ENCODE data around the gene SPG21. TPM values are rescaled to one million over a fixed set of nuclear protein-coding genes. Genes with fewer than 3 reads are reported as not detected.
"Not testable (repeated sequence)": the region's sequence is repeated elsewhere in the genome, so short reads cannot be mapped to it uniquely, and the experiment has no call there.

SPG21 gene
- total RNA-seq, 1 experiment from 2014 or later: 89.1 TPM

- no peak for DNase-seq (ENCODE audit: low spot score)
- Histone ChIP-seq H3K9me3 (ENCODE audit: low read depth, low read length, poor library complexity, severe bottlenecking) (no peaks in the 10 kb centered on the region), H3K27ac (ENCODE audit: low read depth, low read length, poor library complexity, severe bottlenecking) (no peak overlapping the region), H3K27me3 (replicated peaks; ENCODE audit: insufficient read depth, low read depth, low read length, poor library complexity) (no peaks in the 10 kb centered on the region), H3K4me3 (ENCODE audit: low read depth, low read length, poor library complexity, severe bottlenecking) (no peak overlapping the region), H3K4me1 (ENCODE audit: insufficient read depth, low read length, poor library complexity, severe bottlenecking) (no peaks in the 10 kb centered on the region), H3K36me3 (ENCODE audit: insufficient read depth, low read length, poor library complexity, severe bottlenecking) (peaks cover 35% of the 10 kb centered on the region)
- TF ChIP-seq EZH2 (IDR thresholded peaks at IDR 0.05; ENCODE audit: borderline replicate concordance, low read depth, low read length, poor library complexity, severe bottlenecking): no peak
- TF ChIP-seq CTCF (conservative IDR thresholded peaks at IDR 0.05; ENCODE audit: low read depth, low read length): no peak
- ChIA-PET POLR2A (ENCODE audit: low non-redundant PET) (no interaction called here), CTCF (no interaction called here)
- no TSS peak for BruUV-seq (replicated peaks)
- intact Hi-C loops (cut with micrococcal nuclease; ENCODE audit: unreplicated experiment): loop anchor here (10.0 kb wide), 1 partner anchor 287 kb away; no protein-coding TSS in a partner anchor
Observed at GRCh38 chr15:65021488-65021887, 31.8 kb upstream of the SPG21 start.

GRCh38 chr15:65020419-65020818 lies 30.7 kb upstream of the SPG21 start:
- no TSS peak for BruUV-seq (replicated peaks)
- Histone ChIP-seq H3K4me3 (ENCODE audit: low read depth, low read length, poor library complexity, severe bottlenecking) (no peak overlapping the region), H3K36me3 (ENCODE audit: insufficient read depth, low read length, poor library complexity, severe bottlenecking) (peaks cover 40% of the 10 kb centered on the region), H3K9me3 (ENCODE audit: low read depth, low read length, poor library complexity, severe bottlenecking) (no peaks in the 10 kb centered on the region), H3K4me1 (ENCODE audit: insufficient read depth, low read length, poor library complexity, severe bottlenecking) (no peaks in the 10 kb centered on the region), H3K27me3 (replicated peaks; ENCODE audit: insufficient read depth, low read depth, low read length, poor library complexity) (no peaks in the 10 kb centered on the region), H3K27ac (ENCODE audit: low read depth, low read length, poor library complexity, severe bottlenecking) (no peak overlapping the region)
- TF ChIP-seq CTCF (conservative IDR thresholded peaks at IDR 0.05; ENCODE audit: low read depth, low read length) (no peak), EZH2 (IDR thresholded peaks at IDR 0.05; ENCODE audit: borderline replicate concordance, low read depth, low read length, poor library complexity, severe bottlenecking) (no peak)
- CTCF ChIA-PET: no interaction called here
- intact Hi-C loops (cut with micrococcal nuclease; ENCODE audit: unreplicated experiment): loop anchor here (10.0 kb wide), 1 partner anchor 286 kb away; no protein-coding TSS in a partner anchor
- POLR2A ChIA-PET (ENCODE audit: low non-redundant PET): no interaction called here
- DNase-seq (ENCODE audit: low spot score): no peak

- H3K9me3 ChIP-seq (ENCODE audit: low read depth, low read length, poor library complexity, severe bottlenecking); H3K27me3 ChIP-seq (replicated peaks; ENCODE audit: insufficient read depth, low read depth, low read length, poor library complexity); DNase-seq (ENCODE audit: low spot score); BruUV-seq (replicated peaks); H3K4me3 ChIP-seq (ENCODE audit: low read depth, low read length, poor library complexity, severe bottlenecking); intact Hi-C loops (cut with micrococcal nuclease; ENCODE audit: unreplicated experiment); H3K4me1 ChIP-seq (ENCODE audit: insufficient read depth, low read length, poor library complexity, severe bottlenecking); H3K27ac ChIP-seq (ENCODE audit: low read depth, low read length, poor library complexity, severe bottlenecking): not testable (repeated sequence)
- ChIA-PET CTCF (interaction anchor here (0.7 kb wide), 1 partner anchor 90 kb away, joined by 3 read pairs; no protein-coding TSS in a partner anchor), POLR2A (ENCODE audit: low non-redundant PET) (interaction anchor here (0.6 kb wide), 1 partner anchor 19 kb away, joined by 5 read pairs; no protein-coding TSS in a partner anchor)
- H3K36me3 ChIP-seq (ENCODE audit: insufficient read depth, low read length, poor library complexity, severe bottlenecking): peaks cover 24% of the 10 kb centered on the region
Observed at GRCh38 chr15:65011198-65011597, 21.5 kb upstream of the SPG21 start.

- peaks cover 9% of the 10 kb centered on the region for H3K36me3 ChIP-seq (ENCODE audit: insufficient read depth, low read length, poor library complexity, severe bottlenecking)
- intact Hi-C loops (cut with micrococcal nuclease; ENCODE audit: unreplicated experiment): no loop called here
- ChIA-PET POLR2A (ENCODE audit: low non-redundant PET) (interaction anchor here (0.6 kb wide), 1 partner anchor 8 kb away, joined by 3 read pairs; no protein-coding TSS in a partner anchor), CTCF (interaction anchor here (0.6 to 1.3 kb wide), 2 partner anchors 197 to 278 kb away, joined by 3 to 5 read pairs; no protein-coding TSS in a partner anchor)
- H3K4me1 ChIP-seq (ENCODE audit: insufficient read depth, low read length, poor library complexity, severe bottlenecking): no peaks in the 10 kb centered on the region
- H3K27ac ChIP-seq (ENCODE audit: low read depth, low read length, poor library complexity, severe bottlenecking): no peak overlapping the region
- H3K9me3 ChIP-seq (ENCODE audit: low read depth, low read length, poor library complexity, severe bottlenecking): no peaks in the 10 kb centered on the region
- TF ChIP-seq CTCF (conservative IDR thresholded peaks at IDR 0.05; ENCODE audit: low read depth, low read length): no peak; the same call in 1 of the 2 replicates
- TF ChIP-seq EZH2 (IDR thresholded peaks at IDR 0.05; ENCODE audit: borderline replicate concordance, low read depth, low read length, poor library complexity, severe bottlenecking): no peak
- H3K27me3 ChIP-seq (replicated peaks; ENCODE audit: insufficient read depth, low read depth, low read length, poor library complexity): no peaks in the 10 kb centered on the region
- no peak overlapping the region for H3K4me3 ChIP-seq (ENCODE audit: low read depth, low read length, poor library complexity, severe bottlenecking)
- no peak for DNase-seq (ENCODE audit: low spot score)
- BruUV-seq (replicated peaks): no TSS peak
Observed at GRCh38 chr15:65008983-65009382, 19.3 kb upstream of the SPG21 start.
